PC-9 (cell line): ENCODE measurements around the gene CDC20B. TPM values are rescaled to one million over a fixed set of nuclear protein-coding genes. Genes with fewer than 3 reads are reported as not detected.

Experiments
- BruUV-seq: library from RNA; stranded (reverse); fragments of 400-500 nt; replicated peaks from 2 replicates; lab custom pipeline; 2021; lab: Mats Ljungman, UMichigan
- CTCF ChIA-PET: fragments of 300-600 bp; sonication (Branson Sonifier 250); formaldehyde crosslinking; loops from one replicate; lab custom pipeline; 2022; ENCODE audit warnings: antibody characterized with exemption; lab: Charles Lee
- POLR2A ChIA-PET: fragments of 300-600 bp; sonication (Branson Sonifier 250); formaldehyde crosslinking; loops from one replicate; lab custom pipeline; 2022; ENCODE audit warnings: antibody characterized with exemption; ENCODE audit not compliant: unreplicated experiment; lab: Charles Lee
- DNase-seq, 2 experiments: peaks; one replicate each; pipeline versions ENCODE4 v3.0.0 to v3.0.0-alpha.2; 2015 to 2022; ENCODE audit warnings: mixed read lengths in 1 of 2
- H2AFZ ChIP-seq: fragments of 200-600 bp; sonication (generic); 2 replicates; pipeline ENCODE4 v1.8.1; 2017; ENCODE audit warnings: antibody characterized with exemption
- H3F3A ChIP-seq: fragments of 200-600 bp; sonication (generic); 2 replicates; pipeline ENCODE4 v1.8.1; 2017; ENCODE audit warnings: antibody characterized with exemption, mild to moderate bottlenecking, low read depth; ENCODE audit not compliant: insufficient read depth
- H3K27ac ChIP-seq: fragments of 200-600 bp; sonication (generic); 2 replicates; pipeline ENCODE4 v1.6.1; 2016; ENCODE audit warnings: mixed run types
- H3K27me3 ChIP-seq: fragments of 200-600 bp; sonication (generic); 2 replicates; pipeline ENCODE4 v1.6.1; 2016; ENCODE audit warnings: low read depth, mixed run types; ENCODE audit not compliant: insufficient read depth
- H3K36me3 ChIP-seq: fragments of 200-600 bp; sonication (generic); 2 replicates; pipeline ENCODE4 v1.6.1; 2016; ENCODE audit warnings: low read depth, mixed run types
- H3K4me1 ChIP-seq: fragments of 200-600 bp; sonication (generic); replicated peaks from 2 replicates; pipeline ENCODE4 v1.6.1; 2016; ENCODE audit warnings: mixed run types; ENCODE audit not compliant: insufficient read depth
- H3K4me2 ChIP-seq: fragments of 200-600 bp; sonication (generic); 2 replicates; pipeline ENCODE4 v1.6.1; 2017; ENCODE audit warnings: mixed run types
- H3K4me3 ChIP-seq: fragments of 200-600 bp; sonication (generic); 2 replicates; pipeline ENCODE4 v1.6.1; 2016; ENCODE audit warnings: mixed run types
- H3K79me2 ChIP-seq: fragments of 200-600 bp; sonication (generic); 2 replicates; pipeline ENCODE4 v1.6.1; 2017; ENCODE audit warnings: low read depth, mixed run types
- H3K9me2 ChIP-seq: fragments of 200-600 bp; sonication (generic); 2 replicates; pipeline ENCODE4 v1.8.1; 2017; ENCODE audit warnings: mild to moderate bottlenecking; ENCODE audit not compliant: insufficient read depth
- H3K9me3 ChIP-seq: fragments of 200-600 bp; sonication (generic); 2 replicates; pipeline ENCODE4 v1.8.1; 2016; ENCODE audit warnings: low read depth; ENCODE audit not compliant: insufficient read depth
- H4K20me1 ChIP-seq: fragments of 200-600 bp; sonication (generic); 2 replicates; pipeline ENCODE4 v1.8.1; 2017; ENCODE audit not compliant: insufficient read depth
- CTCF ChIP-seq: fragments of 200-600 bp; sonication (generic); conservative IDR thresholded peaks from 2 replicates; pipeline ENCODE4 v1.6.1; 2017; ENCODE audit warnings: mixed run types, antibody characterized with exemption, mild to moderate bottlenecking, moderate library complexity
- EZH2 ChIP-seq: fragments of 200-600 bp; sonication (generic); IDR thresholded peaks from 2 replicates; pipeline ENCODE4 v1.8.0; 2017; ENCODE audit warnings: antibody characterized with exemption, low read depth
- intact Hi-C: fragments of 100-400 bp; cut with micrococcal nuclease; formaldehyde crosslinking; loops from one replicate; pipeline ENCODE4 v1.10.0; 2022; ENCODE audit not compliant: unreplicated experiment
- microRNA-seq: library from miRNA; unstranded; fragments of <30 nt; microRNA quantifications from one replicate; pipeline ENCODE4 v1.2.0, GENCODE V29; 2021; ENCODE audit warnings: borderline number of aligned reads, borderline replicate concordance
- total RNA-seq: library from RNA; stranded (reverse); gene quantifications from 2 replicates; pipeline ENCODE4 v1.2.3, GENCODE V29; 2021

CDC20B gene
- total RNA-seq, 1 experiment from 2014 or later, result not detected

- no peaks in the 10 kb centered on the region for H3F3A ChIP-seq
- CTCF ChIA-PET, result no interaction called here
- no peaks in the 10 kb centered on the region for H3K4me1 ChIP-seq
- intact Hi-C loops, result no loop called here
- H3K36me3 ChIP-seq, result no peaks in the 10 kb centered on the region
- no peaks in the 10 kb centered on the region for H3K9me2 ChIP-seq
- no peaks in the 10 kb centered on the region for H3K79me2 ChIP-seq
- 0 out of 2 replicates have a peak, but pooled peaks cover 10% of the 10 kb centered on the region for H3K27me3 ChIP-seq
- H3K4me3 ChIP-seq, result no peak overlapping the region
- no peak overlapping the region for H2AFZ ChIP-seq
- no peak for DNase-seq
- no peak overlapping the region for H3K4me2 ChIP-seq
- TF ChIP-seq CTCF (no peak), EZH2 (no peak)
- no peak overlapping the region for H3K27ac ChIP-seq
- no TSS peak for BruUV-seq
- no peaks in the 10 kb centered on the region for H3K9me3 ChIP-seq
- H4K20me1 ChIP-seq, result no peaks in the 10 kb centered on the region
- POLR2A ChIA-PET, result no interaction called here
Observed at GRCh38 chr5:55064523-55064922, 108.5 kb downstream of the CDC20B start.

- TF ChIP-seq CTCF (no peak), EZH2 (no peak)
- Histone ChIP-seq H3K27me3 (0 out of 2 replicates have a peak, but pooled peaks cover 10% of the 10 kb centered on the region), H3K4me1 (no peaks in the 10 kb centered on the region), H3K4me2 (no peak overlapping the region), H3K9me2 (no peaks in the 10 kb centered on the region), H3K9me3 (no peaks in the 10 kb centered on the region), H3F3A (no peaks in the 10 kb centered on the region), H3K4me3 (no peak overlapping the region), H3K79me2 (no peaks in the 10 kb centered on the region), H3K27ac (no peak overlapping the region), H2AFZ (no peak overlapping the region), H4K20me1 (no peaks in the 10 kb centered on the region), H3K36me3 (no peaks in the 10 kb centered on the region)
- DNase-seq, result no peak
- BruUV-seq, result no TSS peak
- CTCF ChIA-PET, result no interaction called here
- POLR2A ChIA-PET, result no interaction called here
- intact Hi-C loops, result no loop called here
Observed at GRCh38 chr5:55063899-55064298, 109.1 kb downstream of the CDC20B start.

GRCh38 chr5:55063220-55063863 is 109.6 kb downstream of the CDC20B start:
- BruUV-seq, result no TSS peak
- TF ChIP-seq CTCF, result no peak
- TF ChIP-seq EZH2, result no peak

More at GRCh38 chr5:55063220-55063863, 109.6 kb downstream of the CDC20B start:
- Histone ChIP-seq H3K9me2 (no peaks in the 10 kb centered on the region), H3K36me3 (no peaks in the 10 kb centered on the region), H3K9me3 (no peaks in the 10 kb centered on the region), H3K27ac (no peak overlapping the region), H4K20me1 (no peaks in the 10 kb centered on the region), H3K4me3 (no peak overlapping the region), H3K4me1 (no peaks in the 10 kb centered on the region), H3F3A (no peaks in the 10 kb centered on the region), H3K79me2 (no peaks in the 10 kb centered on the region), H3K4me2 (no peak overlapping the region), H3K27me3 (0 out of 2 replicates have a peak, but pooled peaks cover 10% of the 10 kb centered on the region), H2AFZ (no peak overlapping the region)
- intact Hi-C loops, result no loop called here
- CTCF ChIA-PET, result no interaction called here
- DNase-seq, result no peak
- POLR2A ChIA-PET, result no interaction called here

Small RNA genes lying within 50 kb of the gene (microRNA-seq; reads per million reads assigned to microRNA genes)
- gene MIR449A, result 15.5 reads per million, percentile 27 among the genes with 10 or more reads in this experiment
- not detected for gene MIR449B
- gene MIR449C, result not detected

Other genes with a start within 250 kb of the CDC20B start
- 0.15 TPM in 1 of 2 replicates, not detected in the other for gene ESM1, start 187.6 kb downstream of the CDC20B start, total RNA-seq
- not detected in 2 replicates for gene GZMK, start 148.9 kb downstream of the CDC20B start, total RNA-seq
- gene GZMA, start 70.5 kb downstream of the CDC20B start, total RNA-seq, result not detected in 2 replicates
- gene GPX8, start 13.0 kb downstream of the CDC20B start, total RNA-seq, result 24.6 and 40.2 TPM in 2 replicates
- 1.1 and 1.8 TPM in 2 replicates for gene MCIDAS, start 54.1 kb upstream of the CDC20B start, total RNA-seq
- gene CCNO, start 60.4 kb upstream of the CDC20B start, total RNA-seq, result 4.7 and 7.1 TPM in 2 replicates
- gene DHX29, start 134.5 kb upstream of the CDC20B start, total RNA-seq, result 11.1 and 16.5 TPM in 2 replicates
- gene MTREX, start 134.8 kb upstream of the CDC20B start, total RNA-seq, result 51.7 and 56.7 TPM in 2 replicates